ENCODE data around the gene SOCS7.

DNA sequence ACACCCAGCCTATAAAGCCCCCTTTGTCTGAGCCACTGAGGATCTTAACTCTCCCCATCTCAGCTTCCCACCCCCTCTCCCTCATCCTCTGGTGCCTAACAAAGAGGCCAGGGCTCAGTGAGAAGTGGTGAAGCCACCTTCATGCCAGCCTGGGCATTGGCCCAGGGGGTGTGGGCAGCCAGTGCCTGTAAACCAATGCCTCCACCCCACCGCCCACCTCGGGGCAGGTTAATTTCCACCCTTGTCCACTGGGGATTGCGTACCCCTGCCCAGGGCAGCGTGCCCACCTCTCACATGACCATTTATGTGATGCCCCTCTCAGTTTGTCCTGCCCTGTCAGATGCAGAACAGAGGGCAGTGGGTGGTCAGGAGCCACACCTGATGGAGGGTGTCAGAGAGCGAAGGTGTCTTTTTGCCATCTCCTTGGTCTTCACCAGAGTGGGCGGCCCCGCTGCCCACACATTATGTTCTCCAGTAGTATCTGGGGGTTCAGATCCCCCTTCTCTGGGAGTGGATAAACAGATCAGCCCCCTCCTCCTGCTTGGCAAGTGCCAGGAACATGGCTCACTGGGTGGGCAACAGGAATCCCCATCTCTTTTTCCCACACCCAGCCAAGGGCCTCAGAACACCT, 66.5 kb downstream of the SOCS7 start:
- TF ChIP-seq POLR2A (IDR thresholded peaks at IDR 0.05), result no peak
- TF ChIP-seq, protein P1, sequence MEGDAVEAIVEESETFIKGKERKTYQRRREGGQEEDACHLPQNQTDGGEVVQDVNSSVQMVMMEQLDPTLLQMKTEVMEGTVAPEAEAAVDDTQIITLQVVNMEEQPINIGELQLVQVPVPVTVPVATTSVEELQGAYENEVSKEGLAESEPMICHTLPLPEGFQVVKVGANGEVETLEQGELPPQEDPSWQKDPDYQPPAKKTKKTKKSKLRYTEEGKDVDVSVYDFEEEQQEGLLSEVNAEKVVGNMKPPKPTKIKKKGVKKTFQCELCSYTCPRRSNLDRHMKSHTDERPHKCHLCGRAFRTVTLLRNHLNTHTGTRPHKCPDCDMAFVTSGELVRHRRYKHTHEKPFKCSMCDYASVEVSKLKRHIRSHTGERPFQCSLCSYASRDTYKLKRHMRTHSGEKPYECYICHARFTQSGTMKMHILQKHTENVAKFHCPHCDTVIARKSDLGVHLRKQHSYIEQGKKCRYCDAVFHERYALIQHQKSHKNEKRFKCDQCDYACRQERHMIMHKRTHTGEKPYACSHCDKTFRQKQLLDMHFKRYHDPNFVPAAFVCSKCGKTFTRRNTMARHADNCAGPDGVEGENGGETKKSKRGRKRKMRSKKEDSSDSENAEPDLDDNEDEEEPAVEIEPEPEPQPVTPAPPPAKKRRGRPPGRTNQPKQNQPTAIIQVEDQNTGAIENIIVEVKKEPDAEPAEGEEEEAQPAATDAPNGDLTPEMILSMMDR (IDR thresholded peaks at IDR 0.05), result no peak

Data from heart left ventricle (tissue), 13 donors.